Activated CD4-positive, alpha-beta T cell treated with anti-CD3 and anti-CD28 coated beads, Interleukin-2, Interleukin-4, amounts not matched to agents 100 ng/mL and 50 ng/mL, durations not matched to agents 16 hours and 8 hours (primary cell): ENCODE data around the gene ARHGAP15.
A peak's percentile ranks its signal among the peaks of the same experiment; 100 is the strongest.

Source experiments
- DNase-seq: peaks from one replicate; pipeline ENCODE4 v3.0.0-alpha.2; 2020; ENCODE audit warnings: low spot score

The ARHGAP15 gene

GRCh38 chr2:143399631-143400069, 270.4 kb downstream of the ARHGAP15 start:
- DNase-seq, result no peak

GRCh38 chr2:143401861-143402260, 272.6 kb downstream of the ARHGAP15 start:
- no peak for DNase-seq

- DNase-seq, result no peak
These were observed 273.2 kb downstream of the ARHGAP15 start for GRCh38 chr2:143402451-143402850.

- no peak for DNase-seq
These were observed 281.1 kb downstream of the ARHGAP15 start for GRCh38 chr2:143410082-143410897.

GRCh38 chr2:143415571-143415970, 286.4 kb downstream of the ARHGAP15 start:
- no peak for DNase-seq

GRCh38 chr2:143417428-143417827, 288.2 kb downstream of the ARHGAP15 start:
- DNase-seq, result no peak

GRCh38 chr2:143420313-143420712, 291.1 kb downstream of the ARHGAP15 start:
- no peak for DNase-seq

GRCh38 chr2:143422681-143423080, 293.5 kb downstream of the ARHGAP15 start:
- DNase-seq, result peak; percentile 19

- no peak for DNase-seq
These were observed 296.7 kb downstream of the ARHGAP15 start for GRCh38 chr2:143425896-143426295.

GRCh38 chr2:143426296-143426695, 297.1 kb downstream of the ARHGAP15 start:
- no peak for DNase-seq

GRCh38 chr2:143428700-143429099, 299.5 kb downstream of the ARHGAP15 start:
- peak; percentile 46 for DNase-seq

- DNase-seq, result no peak
These were observed 300.9 kb downstream of the ARHGAP15 start for GRCh38 chr2:143429932-143430679.

- no peak for DNase-seq
These were observed 302.1 kb downstream of the ARHGAP15 start for GRCh38 chr2:143431316-143431715.

GRCh38 chr2:143433251-143433650, 304.0 kb downstream of the ARHGAP15 start:
- no peak for DNase-seq

- no peak for DNase-seq
These were observed 304.6 kb downstream of the ARHGAP15 start for GRCh38 chr2:143433840-143434239.

- no peak for DNase-seq
These were observed 305.2 kb downstream of the ARHGAP15 start for GRCh38 chr2:143434445-143434844.

- DNase-seq, result no peak
These were observed 305.9 kb downstream of the ARHGAP15 start for GRCh38 chr2:143435131-143435530.

GRCh38 chr2:143436951-143437350, 307.7 kb downstream of the ARHGAP15 start:
- DNase-seq, result no peak

GRCh38 chr2:143440411-143441012, 311.3 kb downstream of the ARHGAP15 start:
- no peak for DNase-seq

GRCh38 chr2:143442193-143442592, 313.0 kb downstream of the ARHGAP15 start:
- no peak for DNase-seq

- DNase-seq, result peak; percentile 42
These were observed 322.5 kb downstream of the ARHGAP15 start for GRCh38 chr2:143451642-143452281.

GRCh38 chr2:143452817-143453451, 323.7 kb downstream of the ARHGAP15 start:
- peak; percentile 62 for DNase-seq
